ENCODE results near the gene ORAI2.

GRCh38 chr7:102467581-102468477, 34.5 kb downstream of the ORAI2 start:
- TF ChIP-seq CHD2 (IDR thresholded peaks at IDR 0.05; ENCODE audit: low read length, partially characterized antibody) (no peak), NFIC (IDR thresholded peaks at IDR 0.05; ENCODE audit: borderline replicate concordance) (no peak)

All from SK-N-SH (cell line).